Measurements from ENCODE around the gene C3. TPM values are rescaled to one million over a fixed set of nuclear protein-coding genes. Genes with fewer than 3 reads are reported as not detected.

C3 gene
- total RNA-seq, 1 experiment from 2014 or later: 7.0 TPM

GRCh38 chr19:6710273-6711077 is 10.0 kb downstream of the C3 start:
- Histone ChIP-seq H3K9me3 (ENCODE audit: control insufficient read depth in 1 of 2, insufficient read depth in 1 of 2, low read depth in 1 of 2, low read length in 2 of 2) (no peaks in the 10 kb centered on the region), H3K4me3 (replicated peaks in 1 of 2; ENCODE audit: low read depth in 1 of 2, low read length in 2 of 2) (no peak overlapping the region), H3K36me3 (ENCODE audit: control insufficient read depth in 1 of 2, insufficient read depth in 2 of 2, low read length in 2 of 2) (no peaks in the 10 kb centered on the region), H3K27ac (ENCODE audit: low read depth, low read length) (no peak overlapping the region), H3K9ac (ENCODE audit: low read length) (no peak overlapping the region), H3K79me2 (ENCODE audit: insufficient read depth, low read length) (no peaks in the 10 kb centered on the region), H3K4me2 (ENCODE audit: low read length) (no peak overlapping the region), H3K27me3 (ENCODE audit: insufficient read depth, low read length) (no peaks in the 10 kb centered on the region; the same call in 1 of the 2 replicates), H3K9me2 (ENCODE audit: insufficient read depth) (no peaks in the 10 kb centered on the region), H3K4me1 (ENCODE audit: control insufficient read depth in 1 of 2, insufficient read depth in 2 of 2, low read length in 2 of 2) (no peaks in the 10 kb centered on the region), H2AFZ (ENCODE audit: low read depth, low read length, poor library complexity, severe bottlenecking) (no peak overlapping the region), H4K20me1 (ENCODE audit: insufficient read depth) (no peaks in the 10 kb centered on the region)
- RAD21 ChIA-PET (ENCODE audit: low non-redundant PET in 1 of 2, low total read pairs in 2 of 2, uncharacterized antibody in 2 of 2, unreplicated experiment in 2 of 2): no interaction called here
- DNase-seq (ENCODE audit: low read depth, low spot score) (no peak), ATAC-seq (0 out of 2 replicates have a peak, but pooled peaks have one; percentile 47)
- CTCF ChIA-PET: no interaction called here
- no TSS peak for BruUV-seq (replicated peaks)
- intact Hi-C loops (cut with micrococcal nuclease): no loop called here
- TF ChIP-seq POLR2AphosphoS5 (IDR thresholded peaks at IDR 0.05; ENCODE audit: low read depth, low read length): no peak
- no peak for TF ChIP-seq SIN3A (IDR thresholded peaks at IDR 0.05; ENCODE audit: low read depth)
- no peak for TF ChIP-seq EZH2phosphoT487 (IDR thresholded peaks at IDR 0.05; ENCODE audit: borderline replicate concordance)
- no peak for TF ChIP-seq CEBPB (IDR thresholded peaks at IDR 0.05; ENCODE audit: low read depth)
- TF ChIP-seq EZH2 (IDR thresholded peaks at IDR 0.05): no peak
- TF ChIP-seq ZBTB33 (IDR thresholded peaks at IDR 0.05; ENCODE audit: extremely low read depth, insufficient replicate concordance, low read length): no peak
- no peak for TF ChIP-seq JUND (IDR thresholded peaks at IDR 0.05)
- TF ChIP-seq SP1 (IDR thresholded peaks at IDR 0.05; ENCODE audit: low read depth): no peak
- no peak for TF ChIP-seq ZNF274 (IDR thresholded peaks at IDR 0.05; ENCODE audit: low read depth, low read length)
- POLR2A ChIA-PET: no interaction called here
